DND-41 (cell line): ENCODE results near the gene CCDC3.

Source experiments
- ATAC-seq: fragments of 200-7000 bp; cut with Tn5 transposase; 3 replicates; pipeline ENCODE4 v1.9.1; 2021; ENCODE audit warnings: low read depth; ENCODE audit not compliant: insufficient read depth
- DNase-seq: peaks from one replicate; pipeline ENCODE4 v3.0.0-alpha.2; 2020
- H2AFZ ChIP-seq: 2 replicates; pipeline ENCODE4 v1.6.0; 2012; ENCODE audit warnings: low read depth, low read length
- H3K27ac ChIP-seq: 2 replicates; pipeline ENCODE4 v1.5.1; 2012; ENCODE audit warnings: low read length, inconsistent platforms
- H3K27me3 ChIP-seq: fragments of 200-600 bp; sonication (generic); 2 replicates; pipeline ENCODE4 v1.6.0; 2012; ENCODE audit warnings: low read length, mild to moderate bottlenecking, inconsistent platforms; ENCODE audit not compliant: insufficient read depth, poor library complexity
- H3K36me3 ChIP-seq: 2 replicates; pipeline ENCODE4 v1.5.1; 2012; ENCODE audit warnings: low read length, inconsistent platforms; ENCODE audit not compliant: insufficient read depth
- H3K4me1 ChIP-seq: 2 replicates; pipeline ENCODE4 v1.5.1; 2012; ENCODE audit warnings: mild to moderate bottlenecking, low read length; ENCODE audit not compliant: insufficient read depth
- H3K4me2 ChIP-seq: 2 replicates; pipeline ENCODE4 v1.6.0; 2012; ENCODE audit warnings: mild to moderate bottlenecking, moderate library complexity, low read length, inconsistent platforms; ENCODE audit not compliant: insufficient read depth
- H3K4me3 ChIP-seq, 2 experiments: fragments of 200-600 bp in 1 of 2; shearing (Covaris generic) in 1 of 2; 2 replicates each; pipeline ENCODE4 v1.5.1; 2012 to 2016; ENCODE audit warnings: inconsistent platforms in 2 of 2, low read length in 2 of 2, mild to moderate bottlenecking in 2 of 2, low read depth in 1 of 2, moderate library complexity in 1 of 2
- H3K79me2 ChIP-seq: 2 replicates; pipeline ENCODE4 v1.6.0; 2012; ENCODE audit warnings: low read length, inconsistent platforms; ENCODE audit not compliant: insufficient read depth
- H3K9ac ChIP-seq: 2 replicates; pipeline ENCODE4 v1.6.0; 2012; ENCODE audit warnings: low read depth, mild to moderate bottlenecking, inconsistent platforms, low read length, moderate library complexity
- H3K9me3 ChIP-seq: 2 replicates; pipeline ENCODE4 v1.5.1; 2012; ENCODE audit warnings: low read length, moderate library complexity, mild to moderate bottlenecking, inconsistent platforms; ENCODE audit not compliant: insufficient read depth, severe bottlenecking
- H4K20me1 ChIP-seq: 2 replicates; pipeline ENCODE4 v1.6.0; 2012; ENCODE audit warnings: low read length; ENCODE audit not compliant: insufficient read depth
- CTCF ChIP-seq: IDR thresholded peaks from 2 replicates; pipeline ENCODE4 v1.5.1; 2012; ENCODE audit warnings: borderline replicate concordance, low read length, moderate library complexity, mild to moderate bottlenecking; ENCODE audit not compliant: poor library complexity, severe bottlenecking; ENCODE audit errors: extremely low read depth
- EZH2 ChIP-seq: IDR thresholded peaks from 3 replicates; pipeline ENCODE4 v1.6.1; 2012; ENCODE audit warnings: borderline replicate concordance, low read depth, mild to moderate bottlenecking, moderate library complexity, low read length, inconsistent platforms; ENCODE audit not compliant: severe bottlenecking

Gene CCDC3

GRCh38 chr10:13006037-13006436 lies 4.5 kb upstream of the CCDC3 start:
- Histone ChIP-seq H3K4me1 (no peaks in the 10 kb centered on the region), H3K79me2 (no peaks in the 10 kb centered on the region), H3K9ac (no peak overlapping the region), H3K4me2 (no peak overlapping the region), H2AFZ (no peak overlapping the region), H3K4me3 (no peak overlapping the region), H3K27ac (no peak overlapping the region), H3K27me3 (no peaks in the 10 kb centered on the region), H3K36me3 (no peaks in the 10 kb centered on the region), H4K20me1 (no peaks in the 10 kb centered on the region), H3K9me3 (no peaks in the 10 kb centered on the region)
- no peak for DNase-seq
- TF ChIP-seq CTCF, result no peak
- no peak for TF ChIP-seq EZH2
- no peak for ATAC-seq

GRCh38 chr10:13003759-13004158 lies 2.2 kb upstream of the CCDC3 start:
- Histone ChIP-seq H3K9me3 (no peaks in the 10 kb centered on the region), H2AFZ (no peak overlapping the region), H3K36me3 (no peaks in the 10 kb centered on the region), H3K9ac (no peak overlapping the region), H4K20me1 (no peaks in the 10 kb centered on the region), H3K79me2 (no peaks in the 10 kb centered on the region), H3K4me3 (no peak overlapping the region), H3K27me3 (no peaks in the 10 kb centered on the region), H3K4me1 (no peaks in the 10 kb centered on the region), H3K4me2 (no peak overlapping the region), H3K27ac (no peak overlapping the region)
- TF ChIP-seq EZH2 (no peak), CTCF (no peak)
- ATAC-seq (no peak), DNase-seq (no peak)

GRCh38 chr10:13003004-13003403 lies 1.5 kb upstream of the CCDC3 start:
- no peaks in the 10 kb centered on the region for H4K20me1 ChIP-seq
- no peaks in the 10 kb centered on the region for H3K27me3 ChIP-seq
- no peaks in the 10 kb centered on the region for H3K36me3 ChIP-seq
- TF ChIP-seq EZH2 (no peak), CTCF (no peak)
- DNase-seq (no peak), ATAC-seq (no peak)
- H3K4me1 ChIP-seq, result no peaks in the 10 kb centered on the region
- no peak overlapping the region for H3K4me3 ChIP-seq
- H3K4me2 ChIP-seq, result no peak overlapping the region
- H3K79me2 ChIP-seq, result no peaks in the 10 kb centered on the region
- H3K27ac ChIP-seq, result no peak overlapping the region
- no peaks in the 10 kb centered on the region for H3K9me3 ChIP-seq
- no peak overlapping the region for H2AFZ ChIP-seq
- H3K9ac ChIP-seq, result no peak overlapping the region

GRCh38 chr10:13001887-13002212 lies 337 bp upstream of the CCDC3 start:
- Histone ChIP-seq H3K36me3 (no peaks in the 10 kb centered on the region), H3K4me2 (no peak overlapping the region), H3K27me3 (no peaks in the 10 kb centered on the region), H4K20me1 (no peaks in the 10 kb centered on the region), H3K79me2 (no peaks in the 10 kb centered on the region), H3K27ac (no peak overlapping the region), H3K4me1 (no peaks in the 10 kb centered on the region), H3K9ac (no peak overlapping the region), H2AFZ (no peak overlapping the region), H3K9me3 (no peaks in the 10 kb centered on the region), H3K4me3 (no peak overlapping the region)
- TF ChIP-seq EZH2 (no peak), CTCF (no peak)
- ATAC-seq (no peak), DNase-seq (no peak)
